IMR-90 (cell line): ENCODE measurements around the gene AMOTL1.

ENCODE experiments used
- BHLHE40 ChIP-seq: fragments of 150-350 bp; IDR thresholded peaks from 2 replicates; pipeline ENCODE4 v1.6.1; 2016; ENCODE audit warnings: mild to moderate bottlenecking, low read depth, low read length
- CEBPB ChIP-seq: IDR thresholded peaks from 2 replicates; pipeline ENCODE4 v1.6.1; 2012; ENCODE audit warnings: low read depth, low read length, improper control_type of control experiment
- MAFK ChIP-seq: IDR thresholded peaks from 2 replicates; pipeline ENCODE4 v1.6.1; 2012; ENCODE audit warnings: low read depth, low read length, improper control_type of control experiment
- MAZ ChIP-seq: IDR thresholded peaks from 2 replicates; pipeline ENCODE4 v1.6.1; 2012; ENCODE audit warnings: low read depth, mild to moderate bottlenecking, low read length, improper control_type of control experiment, moderate library complexity, borderline replicate concordance
- MXI1 ChIP-seq: IDR thresholded peaks from 2 replicates; pipeline ENCODE4 v1.6.1; 2012; ENCODE audit warnings: low read depth, mild to moderate bottlenecking, low read length, moderate library complexity, borderline replicate concordance
- POLR2A ChIP-seq: IDR thresholded peaks from 2 replicates; pipeline ENCODE4 v1.6.1; 2012; ENCODE audit warnings: mild to moderate bottlenecking, low read depth, low read length
- RAD21 ChIP-seq: IDR thresholded peaks from 2 replicates; pipeline ENCODE4 v1.6.1; 2012; ENCODE audit warnings: low read length, improper control_type of control experiment
- RCOR1 ChIP-seq: IDR thresholded peaks from 2 replicates; pipeline ENCODE4 v1.6.1; 2012; ENCODE audit warnings: mild to moderate bottlenecking, low read length, improper control_type of control experiment; ENCODE audit not compliant: insufficient replicate concordance
- RFX5 ChIP-seq: IDR thresholded peaks from 2 replicates; pipeline ENCODE4 v1.8.0; 2012; ENCODE audit warnings: low read depth, mild to moderate bottlenecking, low read length, moderate library complexity
- TF ChIP-seq, protein P1 (sequence below): conservative IDR thresholded peaks from 2 replicates; pipeline ENCODE4 v1.5.1; 2012; ENCODE audit warnings: mild to moderate bottlenecking, low read depth, low read length, improper control_type of control experiment
- TF ChIP-seq, protein P2 (sequence below): fragments of 150-350 bp; IDR thresholded peaks from 2 replicates; pipeline ENCODE4 v1.6.1; 2016; ENCODE audit warnings: low read depth, mild to moderate bottlenecking, low read length, moderate library complexity, borderline replicate concordance

DNA sequence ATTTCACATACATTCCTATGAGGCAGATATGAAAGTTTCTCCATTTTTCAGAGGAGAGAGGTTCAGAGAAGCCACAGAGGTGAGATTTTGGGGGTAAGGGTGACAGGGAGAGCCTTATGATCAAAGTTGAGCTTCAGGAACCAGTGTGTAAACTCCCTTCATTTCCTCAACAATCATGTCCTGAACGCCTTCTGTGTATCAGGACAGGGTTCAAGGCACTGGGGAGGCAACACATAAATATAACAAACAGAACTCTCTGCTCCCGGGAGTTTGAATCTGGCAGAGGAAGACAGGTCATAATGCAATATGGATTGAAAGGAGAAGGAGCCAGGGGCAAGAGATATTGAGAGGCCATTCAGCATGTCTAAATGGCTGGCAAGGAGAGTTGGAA lies 28.0 kb downstream of the AMOTL1 start:
- TF ChIP-seq, protein P1, sequence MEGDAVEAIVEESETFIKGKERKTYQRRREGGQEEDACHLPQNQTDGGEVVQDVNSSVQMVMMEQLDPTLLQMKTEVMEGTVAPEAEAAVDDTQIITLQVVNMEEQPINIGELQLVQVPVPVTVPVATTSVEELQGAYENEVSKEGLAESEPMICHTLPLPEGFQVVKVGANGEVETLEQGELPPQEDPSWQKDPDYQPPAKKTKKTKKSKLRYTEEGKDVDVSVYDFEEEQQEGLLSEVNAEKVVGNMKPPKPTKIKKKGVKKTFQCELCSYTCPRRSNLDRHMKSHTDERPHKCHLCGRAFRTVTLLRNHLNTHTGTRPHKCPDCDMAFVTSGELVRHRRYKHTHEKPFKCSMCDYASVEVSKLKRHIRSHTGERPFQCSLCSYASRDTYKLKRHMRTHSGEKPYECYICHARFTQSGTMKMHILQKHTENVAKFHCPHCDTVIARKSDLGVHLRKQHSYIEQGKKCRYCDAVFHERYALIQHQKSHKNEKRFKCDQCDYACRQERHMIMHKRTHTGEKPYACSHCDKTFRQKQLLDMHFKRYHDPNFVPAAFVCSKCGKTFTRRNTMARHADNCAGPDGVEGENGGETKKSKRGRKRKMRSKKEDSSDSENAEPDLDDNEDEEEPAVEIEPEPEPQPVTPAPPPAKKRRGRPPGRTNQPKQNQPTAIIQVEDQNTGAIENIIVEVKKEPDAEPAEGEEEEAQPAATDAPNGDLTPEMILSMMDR, result no peak
- TF ChIP-seq MAFK (no peak), BHLHE40 (no peak), MXI1 (no peak), POLR2A (no peak), RCOR1 (no peak), CEBPB (no peak), RAD21 (no peak), RFX5 (no peak), MAZ (no peak)
- TF ChIP-seq, protein P2, sequence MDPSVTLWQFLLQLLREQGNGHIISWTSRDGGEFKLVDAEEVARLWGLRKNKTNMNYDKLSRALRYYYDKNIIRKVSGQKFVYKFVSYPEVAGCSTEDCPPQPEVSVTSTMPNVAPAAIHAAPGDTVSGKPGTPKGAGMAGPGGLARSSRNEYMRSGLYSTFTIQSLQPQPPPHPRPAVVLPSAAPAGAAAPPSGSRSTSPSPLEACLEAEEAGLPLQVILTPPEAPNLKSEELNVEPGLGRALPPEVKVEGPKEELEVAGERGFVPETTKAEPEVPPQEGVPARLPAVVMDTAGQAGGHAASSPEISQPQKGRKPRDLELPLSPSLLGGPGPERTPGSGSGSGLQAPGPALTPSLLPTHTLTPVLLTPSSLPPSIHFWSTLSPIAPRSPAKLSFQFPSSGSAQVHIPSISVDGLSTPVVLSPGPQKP, result no peak
